Sigmoid colon (tissue), 4 donors: Measurements from ENCODE around the gene SMOC2.

Source experiments
- EP300 ChIP-seq, 4 donors: sonication (generic); formaldehyde crosslinking; IDR thresholded peaks; one replicate each; pipeline ENCODE4 v1.6.1; 2017; ENCODE audit warnings: antibody characterized with exemption in 4 of 4
- POLR2AphosphoS5 ChIP-seq, 4 donors: sonication (generic); formaldehyde crosslinking; IDR thresholded peaks; one replicate each; pipeline ENCODE4 v1.6.1; 2017; ENCODE audit warnings: antibody characterized with exemption in 4 of 4
- TF ChIP-seq, protein P1 (sequence below), 4 experiments: fragments of 450-650 bp in 3 of 4; fragments of 200-600 bp in 1 of 4; IDR thresholded peaks; one replicate each; pipeline ENCODE4 v1.5.1; 2016 to 2019; ENCODE audit warnings: antibody characterized with exemption in 4 of 4, mild to moderate bottlenecking in 3 of 4, moderate library complexity in 2 of 4

DNA sequence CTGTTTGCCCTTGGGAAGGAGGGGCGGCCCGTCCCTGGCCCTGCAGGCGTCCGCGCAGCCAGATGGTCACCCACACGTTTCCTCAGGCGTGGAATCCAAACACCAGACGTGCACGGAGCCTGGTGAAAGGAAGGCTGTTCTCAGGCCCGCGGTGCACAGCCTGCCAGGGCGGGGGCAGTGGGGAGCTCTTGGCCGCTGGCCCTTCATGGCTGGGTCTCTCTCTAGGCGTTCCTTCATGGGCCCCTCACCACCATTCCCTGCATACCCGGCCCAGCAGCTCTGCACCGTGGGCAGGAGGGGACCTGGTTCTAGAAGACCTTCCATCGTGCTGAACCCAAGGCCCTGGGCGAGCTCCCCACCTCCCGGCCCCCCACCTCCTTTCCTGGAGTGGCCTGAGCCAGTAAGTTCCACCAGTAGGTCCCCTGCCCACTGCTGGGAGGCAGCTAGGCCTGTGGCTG, 30.4 kb upstream of the SMOC2 start:
- TF ChIP-seq POLR2AphosphoS5 (IDR thresholded peaks at IDR 0.05) = no peak
- TF ChIP-seq EP300 (IDR thresholded peaks at IDR 0.05) = no peak
- TF ChIP-seq, protein P1, sequence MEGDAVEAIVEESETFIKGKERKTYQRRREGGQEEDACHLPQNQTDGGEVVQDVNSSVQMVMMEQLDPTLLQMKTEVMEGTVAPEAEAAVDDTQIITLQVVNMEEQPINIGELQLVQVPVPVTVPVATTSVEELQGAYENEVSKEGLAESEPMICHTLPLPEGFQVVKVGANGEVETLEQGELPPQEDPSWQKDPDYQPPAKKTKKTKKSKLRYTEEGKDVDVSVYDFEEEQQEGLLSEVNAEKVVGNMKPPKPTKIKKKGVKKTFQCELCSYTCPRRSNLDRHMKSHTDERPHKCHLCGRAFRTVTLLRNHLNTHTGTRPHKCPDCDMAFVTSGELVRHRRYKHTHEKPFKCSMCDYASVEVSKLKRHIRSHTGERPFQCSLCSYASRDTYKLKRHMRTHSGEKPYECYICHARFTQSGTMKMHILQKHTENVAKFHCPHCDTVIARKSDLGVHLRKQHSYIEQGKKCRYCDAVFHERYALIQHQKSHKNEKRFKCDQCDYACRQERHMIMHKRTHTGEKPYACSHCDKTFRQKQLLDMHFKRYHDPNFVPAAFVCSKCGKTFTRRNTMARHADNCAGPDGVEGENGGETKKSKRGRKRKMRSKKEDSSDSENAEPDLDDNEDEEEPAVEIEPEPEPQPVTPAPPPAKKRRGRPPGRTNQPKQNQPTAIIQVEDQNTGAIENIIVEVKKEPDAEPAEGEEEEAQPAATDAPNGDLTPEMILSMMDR (IDR thresholded peaks at IDR 0.05) = no peak
